HepG2 (cell line): ENCODE results near the gene P4HB. TPM values are rescaled to one million over a fixed set of nuclear protein-coding genes. Genes with fewer than 3 reads are reported as not detected.

Experiments used
- CHD4 ChIP-seq: fragments of 200-600 bp; sonication (generic); IDR thresholded peaks from 2 replicates; pipeline ENCODE4 v1.7.0; 2017; ENCODE audit warnings: mild to moderate bottlenecking, low read length, borderline replicate concordance
- DNMT1 ChIP-seq: sonication (generic); formaldehyde crosslinking; IDR thresholded peaks from 2 replicates; pipeline ENCODE4 v1.5.1; 2020; ENCODE audit warnings: mild to moderate bottlenecking, missing genetic modification reagents
- GZF1 ChIP-seq: sonication (generic); formaldehyde crosslinking; IDR thresholded peaks from 2 replicates; pipeline ENCODE4 v1.5.1; 2020; ENCODE audit warnings: mild to moderate bottlenecking, missing genetic modification reagents
- HNF4G ChIP-seq, 2 experiments: sonication (generic) in 1 of 2; formaldehyde crosslinking in 1 of 2; IDR thresholded peaks; 2 replicates each; pipeline versions ENCODE4 v1.4.0 to v1.6.1; 2011 to 2020; ENCODE audit warnings: borderline replicate concordance in 2 of 2, low read depth in 2 of 2, mild to moderate bottlenecking in 2 of 2, low read length in 1 of 2, missing genetic modification reagents in 1 of 2, moderate library complexity in 1 of 2
- MTA3 ChIP-seq: sonication (generic); formaldehyde crosslinking; IDR thresholded peaks from 2 replicates; pipeline ENCODE4 v1.4.0; 2020; ENCODE audit warnings: missing genetic modification reagents
- NCOA5 ChIP-seq: sonication (generic); formaldehyde crosslinking; IDR thresholded peaks from 2 replicates; pipeline ENCODE4 v1.4.0; 2020; ENCODE audit warnings: missing genetic modification reagents
- PAX8 ChIP-seq: sonication (generic); formaldehyde crosslinking; IDR thresholded peaks from 2 replicates; pipeline ENCODE4 v1.8.0; 2022; ENCODE audit warnings: mild to moderate bottlenecking, missing genetic modification reagents, borderline replicate concordance
- RFXANK ChIP-seq: IDR thresholded peaks from 2 replicates; pipeline ENCODE4 v1.6.1; 2016
- TP53 ChIP-seq: sonication (generic); formaldehyde crosslinking; conservative IDR thresholded peaks from 2 replicates; pipeline ENCODE4 v1.4.0; 2020; ENCODE audit warnings: missing genetic modification reagents
- ZC3H13 ChIP-seq: sonication (generic); formaldehyde crosslinking; IDR thresholded peaks from 2 replicates; pipeline ENCODE4 v1.8.1; 2023; ENCODE audit warnings: mild to moderate bottlenecking, missing genetic modification reagents, moderate library complexity
- ZC3H4 ChIP-seq: sonication (generic); formaldehyde crosslinking; IDR thresholded peaks from 2 replicates; pipeline ENCODE4 v1.4.0; 2020; ENCODE audit warnings: missing genetic modification reagents, borderline replicate concordance
- ZNF326 ChIP-seq: sonication (generic); formaldehyde crosslinking; IDR thresholded peaks from 2 replicates; pipeline ENCODE4 v1.4.0; 2020; ENCODE audit warnings: missing genetic modification reagents, borderline replicate concordance
- ZNF430 ChIP-seq: sonication (generic); formaldehyde crosslinking; IDR thresholded peaks from 2 replicates; pipeline ENCODE4 v1.9.0; 2021; ENCODE audit warnings: mild to moderate bottlenecking, missing genetic modification reagents
- ZNF773 ChIP-seq: sonication (generic); formaldehyde crosslinking; IDR thresholded peaks from 2 replicates; pipeline ENCODE4 v1.4.0; 2020; ENCODE audit warnings: missing genetic modification reagents, borderline replicate concordance
- polyA plus RNA-seq, 8 experiments: library from polyadenylated mRNA; depleted of rRNA in 3 of 8; stranded (reverse) in 7 of 8; unstranded in 1 of 8; fragments of >200 nt; fragmentation: Illumina TruSeq in 4 of 8; extraction: Trizol in 4 of 8; gene quantifications; 2 replicates each; pipeline versions ENCODE4 v1.2.1 to v1.2.3, GENCODE V29; 2011 to 2016; ENCODE audit warnings: low read depth in 4 of 8, missing spikeins in 1 of 8, mixed read lengths in 1 of 8; ENCODE audit not compliant: insufficient read depth in 1 of 8
- total RNA-seq, 5 experiments: library from RNA; depleted of rRNA; stranded (reverse); fragments of >200 nt; fragmentation: Illumina TruSeq; extraction: Trizol; gene quantifications; 2 replicates each; pipeline ENCODE4 v1.2.3, GENCODE V29; 2016; ENCODE audit warnings: low read depth in 1 of 5
- TF ChIP-seq, protein P1 (sequence below): IDR thresholded peaks from 2 replicates; pipeline ENCODE4 v1.6.1; 2016; ENCODE audit warnings: mild to moderate bottlenecking, missing biosample characterization, missing genetic modification reagents
- TF ChIP-seq, protein P2 (sequence below): sonication (generic); formaldehyde crosslinking; IDR thresholded peaks from 2 replicates; pipeline ENCODE4 v1.8.1; 2023; ENCODE audit warnings: missing genetic modification reagents, mild to moderate bottlenecking, borderline replicate concordance
- TF ChIP-seq, protein P3 (sequence below): IDR thresholded peaks from 2 replicates; pipeline ENCODE4 v1.6.1; 2016; ENCODE audit warnings: low read depth, missing genetic modification reagents, missing compliant biosample characterization
- TF ChIP-seq, protein P4 (sequence below): sonication (generic); formaldehyde crosslinking; IDR thresholded peaks from 2 replicates; pipeline ENCODE4 v1.5.1; 2020; ENCODE audit warnings: mild to moderate bottlenecking, missing genetic modification reagents, moderate library complexity
- TF ChIP-seq, protein P5 (sequence below): sonication (generic); formaldehyde crosslinking; conservative IDR thresholded peaks from 2 replicates; pipeline ENCODE4 v1.8.0; 2022; ENCODE audit warnings: mild to moderate bottlenecking, moderate library complexity, missing genetic modification reagents

P4HB gene
- total and polyA plus RNA-seq, 2 of the 13 experiments (the other 11 are each of a cell fraction or from before 2014, with no cell fraction given) = 185 to 782 TPM

DNA sequence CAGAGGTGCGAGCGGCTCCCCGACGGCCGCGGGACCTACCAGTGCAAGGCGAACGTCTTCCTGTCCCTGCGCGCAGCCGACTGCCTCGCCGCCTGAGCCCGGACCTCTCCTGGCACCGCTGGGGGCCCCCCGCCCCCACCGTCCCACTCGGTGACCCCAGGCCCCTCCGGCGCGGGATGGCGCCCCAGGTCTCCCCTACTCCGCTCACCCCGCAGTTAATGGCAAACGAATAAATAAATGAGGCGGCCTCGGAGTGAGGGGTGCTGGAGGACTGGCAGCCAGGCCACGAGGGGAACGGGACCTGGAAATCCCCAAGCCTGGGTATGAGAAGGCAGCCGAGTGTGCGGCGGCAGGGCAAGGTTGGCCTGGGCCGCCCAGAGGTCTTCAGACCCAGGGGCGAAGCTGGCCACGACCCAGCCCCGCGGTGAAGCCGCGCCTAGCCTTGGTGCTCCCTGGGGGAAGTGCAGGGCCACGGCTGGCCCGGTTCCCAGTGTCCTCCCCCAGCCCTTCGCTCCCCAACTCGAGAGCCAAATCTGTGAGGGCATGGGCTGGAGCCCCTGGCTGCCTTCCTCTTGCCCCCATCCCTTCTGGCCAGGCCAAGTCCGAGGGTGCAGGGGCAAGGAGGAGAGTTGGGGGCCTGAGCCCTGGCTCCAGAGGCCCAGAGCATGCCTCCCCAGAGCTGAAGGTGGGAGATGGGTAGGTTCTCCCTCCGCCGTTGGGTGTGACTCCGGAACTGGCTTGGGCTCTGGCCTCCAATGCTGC lies 42.5 kb upstream of the P4HB start (continued):
- TF ChIP-seq PAX8 (CRISPR knock-in tag) (no peak; the same call in 1 of the 2 replicates), CHD4 (no peak), TP53 (CRISPR knock-in tag) (0 out of 2 replicates have a peak, but pooled peaks have one; percentile 2), NCOA5 (no peak), RFXANK (CRISPR knock-in tag) (0 out of 2 replicates have a peak, but pooled peaks have one; percentile 39), ZC3H4 (CRISPR knock-in tag) (peak; percentile 38; the same call in 1 of the 2 replicates), ZC3H13 (CRISPR knock-in tag) (peak; percentile 96), ZNF326 (CRISPR knock-in tag) (peak; percentile 98; the same call in 1 of the 2 replicates), DNMT1 (CRISPR knock-in tag) (peak; percentile 94), ZNF430 (CRISPR knock-in tag) (peak; percentile 54; the same call in 1 of the 2 replicates), GZF1 (0 out of 2 replicates have a peak, but pooled peaks have one; percentile 22), ZNF773 (CRISPR knock-in tag) (peak; percentile 18; the same call in 1 of the 2 replicates), MTA3 (CRISPR knock-in tag) (no peak), HNF4G (IDR thresholded peaks at IDR 0.05; ENCODE audit: borderline replicate concordance, low read depth, low read length) (no peak), HNF4G (CRISPR knock-in tag; IDR thresholded peaks at IDR 0.05; ENCODE audit: borderline replicate concordance, low read depth) (0 out of 2 replicates have a peak, but pooled peaks have one; percentile 15)
- TF ChIP-seq, protein P1, sequence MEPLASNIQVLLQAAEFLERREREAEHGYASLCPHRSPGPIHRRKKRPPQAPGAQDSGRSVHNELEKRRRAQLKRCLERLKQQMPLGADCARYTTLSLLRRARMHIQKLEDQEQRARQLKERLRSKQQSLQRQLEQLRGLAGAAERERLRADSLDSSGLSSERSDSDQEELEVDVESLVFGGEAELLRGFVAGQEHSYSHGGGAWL (CRISPR knock-in tag) = no peak
- TF ChIP-seq, protein P2, sequence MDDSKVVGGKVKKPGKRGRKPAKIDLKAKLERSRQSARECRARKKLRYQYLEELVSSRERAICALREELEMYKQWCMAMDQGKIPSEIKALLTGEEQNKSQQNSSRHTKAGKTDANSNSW (CRISPR knock-in tag) = 0 out of 2 replicates have a peak, but pooled peaks have one; percentile 16
- TF ChIP-seq, protein P3, sequence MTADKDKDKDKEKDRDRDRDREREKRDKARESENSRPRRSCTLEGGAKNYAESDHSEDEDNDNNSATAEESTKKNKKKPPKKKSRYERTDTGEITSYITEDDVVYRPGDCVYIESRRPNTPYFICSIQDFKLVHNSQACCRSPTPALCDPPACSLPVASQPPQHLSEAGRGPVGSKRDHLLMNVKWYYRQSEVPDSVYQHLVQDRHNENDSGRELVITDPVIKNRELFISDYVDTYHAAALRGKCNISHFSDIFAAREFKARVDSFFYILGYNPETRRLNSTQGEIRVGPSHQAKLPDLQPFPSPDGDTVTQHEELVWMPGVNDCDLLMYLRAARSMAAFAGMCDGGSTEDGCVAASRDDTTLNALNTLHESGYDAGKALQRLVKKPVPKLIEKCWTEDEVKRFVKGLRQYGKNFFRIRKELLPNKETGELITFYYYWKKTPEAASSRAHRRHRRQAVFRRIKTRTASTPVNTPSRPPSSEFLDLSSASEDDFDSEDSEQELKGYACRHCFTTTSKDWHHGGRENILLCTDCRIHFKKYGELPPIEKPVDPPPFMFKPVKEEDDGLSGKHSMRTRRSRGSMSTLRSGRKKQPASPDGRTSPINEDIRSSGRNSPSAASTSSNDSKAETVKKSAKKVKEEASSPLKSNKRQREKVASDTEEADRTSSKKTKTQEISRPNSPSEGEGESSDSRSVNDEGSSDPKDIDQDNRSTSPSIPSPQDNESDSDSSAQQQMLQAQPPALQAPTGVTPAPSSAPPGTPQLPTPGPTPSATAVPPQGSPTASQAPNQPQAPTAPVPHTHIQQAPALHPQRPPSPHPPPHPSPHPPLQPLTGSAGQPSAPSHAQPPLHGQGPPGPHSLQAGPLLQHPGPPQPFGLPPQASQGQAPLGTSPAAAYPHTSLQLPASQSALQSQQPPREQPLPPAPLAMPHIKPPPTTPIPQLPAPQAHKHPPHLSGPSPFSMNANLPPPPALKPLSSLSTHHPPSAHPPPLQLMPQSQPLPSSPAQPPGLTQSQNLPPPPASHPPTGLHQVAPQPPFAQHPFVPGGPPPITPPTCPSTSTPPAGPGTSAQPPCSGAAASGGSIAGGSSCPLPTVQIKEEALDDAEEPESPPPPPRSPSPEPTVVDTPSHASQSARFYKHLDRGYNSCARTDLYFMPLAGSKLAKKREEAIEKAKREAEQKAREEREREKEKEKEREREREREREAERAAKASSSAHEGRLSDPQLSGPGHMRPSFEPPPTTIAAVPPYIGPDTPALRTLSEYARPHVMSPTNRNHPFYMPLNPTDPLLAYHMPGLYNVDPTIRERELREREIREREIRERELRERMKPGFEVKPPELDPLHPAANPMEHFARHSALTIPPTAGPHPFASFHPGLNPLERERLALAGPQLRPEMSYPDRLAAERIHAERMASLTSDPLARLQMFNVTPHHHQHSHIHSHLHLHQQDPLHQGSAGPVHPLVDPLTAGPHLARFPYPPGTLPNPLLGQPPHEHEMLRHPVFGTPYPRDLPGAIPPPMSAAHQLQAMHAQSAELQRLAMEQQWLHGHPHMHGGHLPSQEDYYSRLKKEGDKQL (CRISPR knock-in tag) = no peak
- TF ChIP-seq, protein P4, sequence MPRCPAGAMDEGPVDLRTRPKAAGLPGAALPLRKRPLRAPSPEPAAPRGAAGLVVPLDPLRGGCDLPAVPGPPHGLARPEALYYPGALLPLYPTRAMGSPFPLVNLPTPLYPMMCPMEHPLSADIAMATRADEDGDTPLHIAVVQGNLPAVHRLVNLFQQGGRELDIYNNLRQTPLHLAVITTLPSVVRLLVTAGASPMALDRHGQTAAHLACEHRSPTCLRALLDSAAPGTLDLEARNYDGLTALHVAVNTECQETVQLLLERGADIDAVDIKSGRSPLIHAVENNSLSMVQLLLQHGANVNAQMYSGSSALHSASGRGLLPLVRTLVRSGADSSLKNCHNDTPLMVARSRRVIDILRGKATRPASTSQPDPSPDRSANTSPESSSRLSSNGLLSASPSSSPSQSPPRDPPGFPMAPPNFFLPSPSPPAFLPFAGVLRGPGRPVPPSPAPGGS (CRISPR knock-in tag) = no peak
- TF ChIP-seq, protein P5, sequence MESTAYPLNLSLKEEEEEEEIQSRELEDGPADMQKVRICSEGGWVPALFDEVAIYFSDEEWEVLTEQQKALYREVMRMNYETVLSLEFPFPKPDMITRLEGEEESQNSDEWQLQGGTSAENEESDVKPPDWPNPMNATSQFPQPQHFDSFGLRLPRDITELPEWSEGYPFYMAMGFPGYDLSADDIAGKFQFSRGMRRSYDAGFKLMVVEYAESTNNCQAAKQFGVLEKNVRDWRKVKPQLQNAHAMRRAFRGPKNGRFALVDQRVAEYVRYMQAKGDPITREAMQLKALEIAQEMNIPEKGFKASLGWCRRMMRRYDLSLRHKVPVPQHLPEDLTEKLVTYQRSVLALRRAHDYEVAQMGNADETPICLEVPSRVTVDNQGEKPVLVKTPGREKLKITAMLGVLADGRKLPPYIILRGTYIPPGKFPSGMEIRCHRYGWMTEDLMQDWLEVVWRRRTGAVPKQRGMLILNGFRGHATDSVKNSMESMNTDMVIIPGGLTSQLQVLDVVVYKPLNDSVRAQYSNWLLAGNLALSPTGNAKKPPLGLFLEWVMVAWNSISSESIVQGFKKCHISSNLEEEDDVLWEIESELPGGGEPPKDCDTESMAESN (CRISPR knock-in tag) = peak; percentile 38; the same call in 1 of the 2 replicates
